Epithelial cell of proximal tubule (primary cell): ENCODE measurements around the gene DUSP11. TPM values are rescaled to one million over a fixed set of nuclear protein-coding genes. Genes with fewer than 3 reads are reported as not detected.
"Not testable (repeated sequence)": the region's sequence is repeated elsewhere in the genome, so short reads cannot be mapped to it uniquely, and the experiment has no call there.

Experiments used
- DNase-seq: peaks from one replicate; pipeline ENCODE4 v3.0.0-alpha.2; 2011; ENCODE audit warnings: low read depth
- H3K4me3 ChIP-seq: 2 replicates; pipeline ENCODE4 v1.5.1; 2011; ENCODE audit warnings: low read depth, mild to moderate bottlenecking, low read length
- CTCF ChIP-seq: conservative IDR thresholded peaks from 2 replicates; pipeline ENCODE4 v1.5.1; 2012; ENCODE audit warnings: low read depth, mild to moderate bottlenecking, low read length
- total RNA-seq: library from RNA; depleted of rRNA; stranded (reverse); fragments of >200 nt; gene quantifications from 2 replicates; pipeline ENCODE4 v1.2.3, GENCODE V29; 2015

Gene DUSP11
- total RNA-seq, 1 donor from 2014 or later: 20.9 TPM

- DNase-seq: no peak
- no peak for TF ChIP-seq CTCF
- no peak overlapping the region for H3K4me3 ChIP-seq
Measured at GRCh38 chr2:73718421-73718820, 61.5 kb downstream of the DUSP11 start.

DNA sequence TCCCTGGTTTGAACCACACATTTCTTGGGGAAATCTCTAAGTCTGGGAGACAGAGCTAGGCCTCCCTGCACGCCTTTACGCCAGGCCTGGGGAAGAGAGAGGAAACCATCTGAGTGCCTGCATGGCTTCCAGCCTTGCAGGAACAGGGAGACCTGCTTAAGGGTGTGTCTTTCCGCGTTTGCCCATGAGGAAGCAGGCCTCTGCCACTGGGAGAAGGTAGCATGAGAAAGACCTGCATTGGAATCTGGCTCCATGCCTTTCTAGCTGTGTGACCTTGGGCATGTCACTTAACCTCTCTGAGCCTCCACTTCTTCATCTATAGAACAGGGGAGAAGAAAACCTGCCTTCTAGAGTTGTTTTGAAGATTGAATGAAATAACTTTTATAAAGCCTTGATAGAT lies 62.2 kb downstream of the DUSP11 start:
- not testable (repeated sequence) for H3K4me3 ChIP-seq, DNase-seq

GRCh38 chr2:73717251-73717606 lies 62.7 kb downstream of the DUSP11 start:
- no peak for TF ChIP-seq CTCF

DNA sequence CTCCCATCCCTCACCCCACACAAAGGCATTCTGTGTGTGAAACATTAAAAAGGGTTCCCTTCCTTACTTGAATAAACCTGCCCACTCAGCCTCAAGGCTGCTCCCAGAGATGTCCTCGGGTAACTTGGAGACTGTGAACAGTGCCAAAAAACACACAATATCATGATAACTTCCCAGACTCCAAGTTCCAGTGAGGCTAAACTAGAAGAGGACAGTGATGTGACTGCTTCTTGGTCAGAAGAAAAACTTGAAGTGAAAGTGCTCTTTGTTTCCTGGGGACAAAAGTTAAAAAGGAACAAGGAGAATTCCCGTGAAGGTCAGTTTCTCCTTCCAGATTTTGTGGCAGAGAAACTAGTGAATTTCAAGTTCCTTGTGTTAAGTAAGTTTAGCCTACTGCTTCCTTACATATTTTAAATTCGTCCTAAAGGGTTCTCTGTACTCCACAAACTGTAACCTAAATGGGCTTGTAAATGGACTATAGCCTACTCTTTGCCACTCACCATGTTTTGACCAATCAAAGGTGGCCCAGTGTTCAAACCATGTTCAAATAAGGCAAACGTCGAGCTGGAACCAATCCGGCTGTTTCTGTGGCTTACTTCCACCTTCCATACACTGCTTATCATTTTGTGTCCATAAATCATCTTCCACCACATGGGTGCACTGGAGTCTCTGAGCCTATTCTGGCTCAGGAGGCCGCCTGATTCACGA lies 63.2 kb downstream of the DUSP11 start:
- DNase-seq: no peak
- no peak overlapping the region for H3K4me3 ChIP-seq
- TF ChIP-seq CTCF: no peak

More at GRCh38 chr2:73717251-73717606, 62.7 kb downstream of the DUSP11 start:
- no peak overlapping the region for H3K4me3 ChIP-seq
- no peak for DNase-seq

- TF ChIP-seq CTCF: no peak
- no peak for DNase-seq
- no peak overlapping the region for H3K4me3 ChIP-seq
Measured at GRCh38 chr2:73714091-73714490, 65.8 kb downstream of the DUSP11 start.

Other genes starting within 250 kb of the DUSP11 start
- not detected in 2 replicates for gene NAT8, start 137.7 kb downstream of the DUSP11 start, total RNA-seq
- 49.8 and 55.2 TPM in 2 replicates for gene TPRKB, start 42.8 kb downstream of the DUSP11 start, total RNA-seq
- gene C2orf78, start 4.1 kb upstream of the DUSP11 start, total RNA-seq: not detected in 2 replicates
- gene STAMBP, start 48.9 kb upstream of the DUSP11 start, total RNA-seq: 34.9 and 37.5 TPM in 2 replicates
- gene ACTG2, start 112.9 kb upstream of the DUSP11 start, total RNA-seq: not detected in 2 replicates
- 65.6 and 87.8 TPM in 2 replicates for gene DGUOK, start 146.8 kb upstream of the DUSP11 start, total RNA-seq
- gene TET3, start 204.8 kb upstream of the DUSP11 start, total RNA-seq: 4.8 and 5.4 TPM in 2 replicates